Measurements from ENCODE around the gene NFASC. TPM values are rescaled to one million over a fixed set of nuclear protein-coding genes. Genes with fewer than 3 reads are reported as not detected.

NFASC gene
- total and polyA plus RNA-seq, 4 donors: 0.23 to 5.4 (median 1.9) TPM

DNA sequence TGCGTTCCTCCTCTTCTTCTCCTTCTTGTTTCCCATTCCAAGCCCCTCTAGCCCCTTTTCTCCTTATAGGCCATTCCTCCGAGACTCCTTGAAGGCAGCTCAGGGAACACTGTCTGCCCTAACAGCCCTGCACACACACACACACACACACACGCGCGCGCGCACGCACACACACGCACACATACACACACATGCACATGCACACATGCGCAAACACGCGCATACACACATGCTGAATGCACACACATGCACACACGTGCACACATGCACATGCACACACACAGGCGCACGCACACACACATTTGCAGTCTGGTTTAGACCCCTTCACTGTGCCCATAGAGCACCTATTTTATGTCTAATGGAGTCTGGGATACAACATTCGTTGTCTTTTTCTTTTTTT is 154.6 kb downstream of the NFASC start:
- Histone ChIP-seq H3K4me3 (ENCODE audit: low read depth in 1 of 3, low read length in 3 of 3) (no peak overlapping the region), H3K9ac (ENCODE audit: low read depth in 1 of 2, low read length in 2 of 2) (no peak overlapping the region), H3K27ac (ENCODE audit: low read depth in 1 of 2, low read length in 2 of 2) (no peak overlapping the region), H3K9me3 (ENCODE audit: control insufficient read depth in 4 of 4, low read length in 3 of 4) (no peaks in the 10 kb centered on the region), H3K27me3 (ENCODE audit: control insufficient read depth in 4 of 4, insufficient read depth in 4 of 4, low read length in 3 of 4) (no peaks in the 10 kb centered on the region), H3K36me3 (ENCODE audit: control insufficient read depth in 4 of 4, insufficient read depth in 3 of 4, low read depth in 1 of 4, low read length in 3 of 4) (no peaks in the 10 kb centered on the region), H3K4me1 (ENCODE audit: control insufficient read depth in 4 of 4, insufficient read depth in 4 of 4, low read length in 3 of 4) (no peaks in the 10 kb centered on the region)
- no peak for DNase-seq (ENCODE audit: low spot score)
- TF ChIP-seq, protein P1, sequence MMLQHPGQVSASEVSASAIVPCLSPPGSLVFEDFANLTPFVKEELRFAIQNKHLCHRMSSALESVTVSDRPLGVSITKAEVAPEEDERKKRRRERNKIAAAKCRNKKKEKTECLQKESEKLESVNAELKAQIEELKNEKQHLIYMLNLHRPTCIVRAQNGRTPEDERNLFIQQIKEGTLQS (IDR thresholded peaks at IDR 0.05): no peak
- TF ChIP-seq, protein P2, sequence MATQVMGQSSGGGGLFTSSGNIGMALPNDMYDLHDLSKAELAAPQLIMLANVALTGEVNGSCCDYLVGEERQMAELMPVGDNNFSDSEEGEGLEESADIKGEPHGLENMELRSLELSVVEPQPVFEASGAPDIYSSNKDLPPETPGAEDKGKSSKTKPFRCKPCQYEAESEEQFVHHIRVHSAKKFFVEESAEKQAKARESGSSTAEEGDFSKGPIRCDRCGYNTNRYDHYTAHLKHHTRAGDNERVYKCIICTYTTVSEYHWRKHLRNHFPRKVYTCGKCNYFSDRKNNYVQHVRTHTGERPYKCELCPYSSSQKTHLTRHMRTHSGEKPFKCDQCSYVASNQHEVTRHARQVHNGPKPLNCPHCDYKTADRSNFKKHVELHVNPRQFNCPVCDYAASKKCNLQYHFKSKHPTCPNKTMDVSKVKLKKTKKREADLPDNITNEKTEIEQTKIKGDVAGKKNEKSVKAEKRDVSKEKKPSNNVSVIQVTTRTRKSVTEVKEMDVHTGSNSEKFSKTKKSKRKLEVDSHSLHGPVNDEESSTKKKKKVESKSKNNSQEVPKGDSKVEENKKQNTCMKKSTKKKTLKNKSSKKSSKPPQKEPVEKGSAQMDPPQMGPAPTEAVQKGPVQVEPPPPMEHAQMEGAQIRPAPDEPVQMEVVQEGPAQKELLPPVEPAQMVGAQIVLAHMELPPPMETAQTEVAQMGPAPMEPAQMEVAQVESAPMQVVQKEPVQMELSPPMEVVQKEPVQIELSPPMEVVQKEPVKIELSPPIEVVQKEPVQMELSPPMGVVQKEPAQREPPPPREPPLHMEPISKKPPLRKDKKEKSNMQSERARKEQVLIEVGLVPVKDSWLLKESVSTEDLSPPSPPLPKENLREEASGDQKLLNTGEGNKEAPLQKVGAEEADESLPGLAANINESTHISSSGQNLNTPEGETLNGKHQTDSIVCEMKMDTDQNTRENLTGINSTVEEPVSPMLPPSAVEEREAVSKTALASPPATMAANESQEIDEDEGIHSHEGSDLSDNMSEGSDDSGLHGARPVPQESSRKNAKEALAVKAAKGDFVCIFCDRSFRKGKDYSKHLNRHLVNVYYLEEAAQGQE (IDR thresholded peaks at IDR 0.05): no peak
- TF ChIP-seq SP1 (IDR thresholded peaks at IDR 0.05): no peak
- no peak for TF ChIP-seq RXRA (IDR thresholded peaks at IDR 0.05)
- no peak for TF ChIP-seq HNF4G (IDR thresholded peaks at IDR 0.05)
- no peak for TF ChIP-seq EGR1 (IDR thresholded peaks at IDR 0.05; ENCODE audit: low read depth in 2 of 2)
- TF ChIP-seq FOXA1 (IDR thresholded peaks at IDR 0.05): no peak
- TF ChIP-seq YY1 (IDR thresholded peaks at IDR 0.05): no peak
- no peak for TF ChIP-seq FOXA2 (IDR thresholded peaks at IDR 0.05)
- TF ChIP-seq, protein P3, sequence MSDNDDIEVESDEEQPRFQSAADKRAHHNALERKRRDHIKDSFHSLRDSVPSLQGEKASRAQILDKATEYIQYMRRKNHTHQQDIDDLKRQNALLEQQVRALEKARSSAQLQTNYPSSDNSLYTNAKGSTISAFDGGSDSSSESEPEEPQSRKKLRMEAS (IDR thresholded peaks at IDR 0.05): no peak
- TF ChIP-seq, protein P4, sequence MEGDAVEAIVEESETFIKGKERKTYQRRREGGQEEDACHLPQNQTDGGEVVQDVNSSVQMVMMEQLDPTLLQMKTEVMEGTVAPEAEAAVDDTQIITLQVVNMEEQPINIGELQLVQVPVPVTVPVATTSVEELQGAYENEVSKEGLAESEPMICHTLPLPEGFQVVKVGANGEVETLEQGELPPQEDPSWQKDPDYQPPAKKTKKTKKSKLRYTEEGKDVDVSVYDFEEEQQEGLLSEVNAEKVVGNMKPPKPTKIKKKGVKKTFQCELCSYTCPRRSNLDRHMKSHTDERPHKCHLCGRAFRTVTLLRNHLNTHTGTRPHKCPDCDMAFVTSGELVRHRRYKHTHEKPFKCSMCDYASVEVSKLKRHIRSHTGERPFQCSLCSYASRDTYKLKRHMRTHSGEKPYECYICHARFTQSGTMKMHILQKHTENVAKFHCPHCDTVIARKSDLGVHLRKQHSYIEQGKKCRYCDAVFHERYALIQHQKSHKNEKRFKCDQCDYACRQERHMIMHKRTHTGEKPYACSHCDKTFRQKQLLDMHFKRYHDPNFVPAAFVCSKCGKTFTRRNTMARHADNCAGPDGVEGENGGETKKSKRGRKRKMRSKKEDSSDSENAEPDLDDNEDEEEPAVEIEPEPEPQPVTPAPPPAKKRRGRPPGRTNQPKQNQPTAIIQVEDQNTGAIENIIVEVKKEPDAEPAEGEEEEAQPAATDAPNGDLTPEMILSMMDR (IDR thresholded peaks at IDR 0.05; ENCODE audit: low read depth, low read length, missing input control): no peak
- no peak for TF ChIP-seq NR2F2 (IDR thresholded peaks at IDR 0.05)
- TF ChIP-seq JUND (IDR thresholded peaks at IDR 0.05): no peak
- no peak for TF ChIP-seq TAF1 (conservative IDR thresholded peaks at IDR 0.05)
- TF ChIP-seq, protein P5, sequence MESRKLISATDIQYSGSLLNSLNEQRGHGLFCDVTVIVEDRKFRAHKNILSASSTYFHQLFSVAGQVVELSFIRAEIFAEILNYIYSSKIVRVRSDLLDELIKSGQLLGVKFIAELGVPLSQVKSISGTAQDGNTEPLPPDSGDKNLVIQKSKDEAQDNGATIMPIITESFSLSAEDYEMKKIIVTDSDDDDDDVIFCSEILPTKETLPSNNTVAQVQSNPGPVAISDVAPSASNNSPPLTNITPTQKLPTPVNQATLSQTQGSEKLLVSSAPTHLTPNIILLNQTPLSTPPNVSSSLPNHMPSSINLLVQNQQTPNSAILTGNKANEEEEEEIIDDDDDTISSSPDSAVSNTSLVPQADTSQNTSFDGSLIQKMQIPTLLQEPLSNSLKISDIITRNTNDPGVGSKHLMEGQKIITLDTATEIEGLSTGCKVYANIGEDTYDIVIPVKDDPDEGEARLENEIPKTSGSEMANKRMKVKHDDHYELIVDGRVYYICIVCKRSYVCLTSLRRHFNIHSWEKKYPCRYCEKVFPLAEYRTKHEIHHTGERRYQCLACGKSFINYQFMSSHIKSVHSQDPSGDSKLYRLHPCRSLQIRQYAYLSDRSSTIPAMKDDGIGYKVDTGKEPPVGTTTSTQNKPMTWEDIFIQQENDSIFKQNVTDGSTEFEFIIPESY (IDR thresholded peaks at IDR 0.05): no peak
- WGBS: 92% methylated on average over 16 of the region's 16 CpGs

DNA sequence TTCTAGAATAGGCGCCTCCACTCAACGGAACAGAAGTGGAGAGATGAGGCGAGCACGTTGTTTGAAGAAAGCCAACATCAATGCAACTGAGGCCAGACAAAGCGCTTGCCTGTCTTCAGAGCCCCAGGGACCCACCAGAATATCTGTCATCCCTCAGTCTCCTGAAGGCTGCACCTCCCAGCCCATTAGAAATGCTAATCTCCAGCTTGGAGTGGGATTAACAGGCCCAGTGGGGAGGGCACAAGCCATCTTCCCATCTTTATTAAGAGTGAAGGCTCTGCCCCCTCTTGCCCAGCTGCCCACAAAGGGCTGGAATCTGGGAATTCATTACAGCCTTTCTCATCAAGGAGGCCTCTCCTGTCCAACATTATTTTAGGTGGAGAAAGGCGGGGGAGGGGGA is 155.5 kb downstream of the NFASC start:
- H3K27me3 ChIP-seq (ENCODE audit: control insufficient read depth in 4 of 4, insufficient read depth in 4 of 4, low read length in 3 of 4): no peaks in the 10 kb centered on the region
- no peak overlapping the region for H3K4me3 ChIP-seq (ENCODE audit: low read depth in 1 of 3, low read length in 3 of 3)
- no peaks in the 10 kb centered on the region for H3K9me3 ChIP-seq (ENCODE audit: control insufficient read depth in 4 of 4, low read length in 3 of 4)
- no peaks in the 10 kb centered on the region for H3K4me1 ChIP-seq (ENCODE audit: control insufficient read depth in 4 of 4, insufficient read depth in 4 of 4, low read length in 3 of 4)
- DNase-seq (ENCODE audit: low spot score): no peak
- H3K36me3 ChIP-seq (ENCODE audit: control insufficient read depth in 4 of 4, insufficient read depth in 3 of 4, low read depth in 1 of 4, low read length in 3 of 4): no peaks in the 10 kb centered on the region
- no peak overlapping the region for H3K27ac ChIP-seq (ENCODE audit: low read depth in 1 of 2, low read length in 2 of 2)
- 89% methylated on average over 6 of the region's 6 CpGs for WGBS
- H3K9ac ChIP-seq (ENCODE audit: low read depth in 1 of 2, low read length in 2 of 2): no peak overlapping the region
- TF ChIP-seq GABPA (IDR thresholded peaks at IDR 0.05 in 1 of 2, conservative IDR thresholded peaks at IDR 0.05 in 1 of 2) (no peak), TAF1 (conservative IDR thresholded peaks at IDR 0.05) (no peak), RXRA (IDR thresholded peaks at IDR 0.05) (no peak), HNF4G (IDR thresholded peaks at IDR 0.05) (no peak), FOXA2 (IDR thresholded peaks at IDR 0.05) (no peak), EGR1 (IDR thresholded peaks at IDR 0.05; ENCODE audit: low read depth in 2 of 2) (no peak), JUND (IDR thresholded peaks at IDR 0.05) (no peak), YY1 (IDR thresholded peaks at IDR 0.05) (no peak), HNF4A (conservative IDR thresholded peaks at IDR 0.05) (no peak), NR2F2 (IDR thresholded peaks at IDR 0.05) (no peak)
- TF ChIP-seq, protein P3 (IDR thresholded peaks at IDR 0.05): no peak
- TF ChIP-seq, protein P1 (IDR thresholded peaks at IDR 0.05): no peak
- TF ChIP-seq, protein P2 (IDR thresholded peaks at IDR 0.05): no peak
